Transverse colon (tissue), 4 donors: ENCODE data around the gene ROGDI.

Experiments used
- POLR2AphosphoS5 ChIP-seq, 3 donors: sonication (generic); formaldehyde crosslinking; IDR thresholded peaks; one replicate each; pipeline ENCODE4 v1.6.1; 2016; ENCODE audit warnings: antibody characterized with exemption in 3 of 3
- TF ChIP-seq, protein P1 (sequence below), 5 experiments: fragments of 200-600 bp in 3 of 5; fragments of 450-650 bp in 2 of 5; sonication (generic) in 3 of 5; IDR thresholded peaks; 1 replicate in 2 of 5; 2 replicates in 3 of 5; pipeline ENCODE4 v1.5.1; 2016 to 2017; ENCODE audit warnings: antibody characterized with exemption in 5 of 5, inconsistent platforms in 3 of 5, mild to moderate bottlenecking in 2 of 5, moderate library complexity in 1 of 5

GRCh38 chr16:4778050-4778392, 24.4 kb downstream of the ROGDI start:
- TF ChIP-seq, protein P1, sequence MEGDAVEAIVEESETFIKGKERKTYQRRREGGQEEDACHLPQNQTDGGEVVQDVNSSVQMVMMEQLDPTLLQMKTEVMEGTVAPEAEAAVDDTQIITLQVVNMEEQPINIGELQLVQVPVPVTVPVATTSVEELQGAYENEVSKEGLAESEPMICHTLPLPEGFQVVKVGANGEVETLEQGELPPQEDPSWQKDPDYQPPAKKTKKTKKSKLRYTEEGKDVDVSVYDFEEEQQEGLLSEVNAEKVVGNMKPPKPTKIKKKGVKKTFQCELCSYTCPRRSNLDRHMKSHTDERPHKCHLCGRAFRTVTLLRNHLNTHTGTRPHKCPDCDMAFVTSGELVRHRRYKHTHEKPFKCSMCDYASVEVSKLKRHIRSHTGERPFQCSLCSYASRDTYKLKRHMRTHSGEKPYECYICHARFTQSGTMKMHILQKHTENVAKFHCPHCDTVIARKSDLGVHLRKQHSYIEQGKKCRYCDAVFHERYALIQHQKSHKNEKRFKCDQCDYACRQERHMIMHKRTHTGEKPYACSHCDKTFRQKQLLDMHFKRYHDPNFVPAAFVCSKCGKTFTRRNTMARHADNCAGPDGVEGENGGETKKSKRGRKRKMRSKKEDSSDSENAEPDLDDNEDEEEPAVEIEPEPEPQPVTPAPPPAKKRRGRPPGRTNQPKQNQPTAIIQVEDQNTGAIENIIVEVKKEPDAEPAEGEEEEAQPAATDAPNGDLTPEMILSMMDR (IDR thresholded peaks at IDR 0.05) = no peak
- no peak for TF ChIP-seq POLR2AphosphoS5 (IDR thresholded peaks at IDR 0.05)
